Astrocyte of the spinal cord (primary cell): ENCODE measurements around the gene WIZ.

Source experiments
- DNase-seq: peaks from one replicate; pipeline ENCODE4 v3.0.0; 2011; ENCODE audit warnings: low read depth, low spot score
- H3K4me3 ChIP-seq: 2 replicates; pipeline ENCODE4 v1.5.1; 2011; ENCODE audit warnings: low read depth, mild to moderate bottlenecking, low read length, moderate library complexity
- in situ Hi-C: cut with HindIII; loops from 2 replicates; pipeline ENCODE4 v1.10.0; 2017; ENCODE audit warnings: low sequenced_read_pairs
- TF ChIP-seq, protein P1 (sequence below): IDR thresholded peaks from 2 replicates; pipeline ENCODE4 v1.5.1; 2012; ENCODE audit warnings: low read depth, mild to moderate bottlenecking, low read length, inconsistent platforms

WIZ gene

DNA sequence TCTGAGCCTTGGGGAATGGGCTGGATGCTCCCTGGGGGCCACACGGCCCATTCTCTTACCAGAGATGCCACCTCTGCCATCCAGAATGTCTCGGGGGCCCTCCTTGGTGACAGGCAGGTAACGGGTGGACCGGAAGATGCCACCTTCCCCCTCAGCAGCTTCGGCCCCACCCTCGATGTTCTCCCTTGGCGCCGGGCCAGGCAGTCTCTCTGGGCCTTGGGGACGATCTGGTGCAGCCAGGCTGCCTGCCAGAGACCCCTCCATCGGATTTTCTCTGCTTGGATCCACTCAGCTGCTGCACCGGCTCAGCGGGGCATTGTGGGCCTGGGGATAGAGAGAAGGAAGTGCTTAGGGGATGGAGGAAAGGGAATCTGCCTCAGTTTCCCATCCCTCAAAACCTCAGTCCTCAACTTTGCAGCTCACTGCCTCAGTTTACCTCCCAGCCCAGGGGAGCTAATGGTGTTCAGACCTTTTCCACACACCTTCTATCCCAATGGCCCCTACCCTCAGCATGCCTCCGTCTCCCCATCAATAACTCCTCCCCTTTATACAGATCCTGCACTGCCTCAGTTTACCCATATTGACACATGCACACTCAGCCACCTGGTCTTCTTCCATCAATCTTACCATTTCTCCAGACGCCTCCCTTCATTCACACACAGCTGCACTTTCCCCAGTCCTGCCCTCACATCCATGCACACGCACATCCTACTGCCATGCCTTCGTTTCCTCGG lies 1.5 kb downstream of the WIZ start:
- in situ Hi-C loops, result no loop called here
- H3K4me3 ChIP-seq, result no peak overlapping the region
- no peak for DNase-seq
- TF ChIP-seq, protein P1, sequence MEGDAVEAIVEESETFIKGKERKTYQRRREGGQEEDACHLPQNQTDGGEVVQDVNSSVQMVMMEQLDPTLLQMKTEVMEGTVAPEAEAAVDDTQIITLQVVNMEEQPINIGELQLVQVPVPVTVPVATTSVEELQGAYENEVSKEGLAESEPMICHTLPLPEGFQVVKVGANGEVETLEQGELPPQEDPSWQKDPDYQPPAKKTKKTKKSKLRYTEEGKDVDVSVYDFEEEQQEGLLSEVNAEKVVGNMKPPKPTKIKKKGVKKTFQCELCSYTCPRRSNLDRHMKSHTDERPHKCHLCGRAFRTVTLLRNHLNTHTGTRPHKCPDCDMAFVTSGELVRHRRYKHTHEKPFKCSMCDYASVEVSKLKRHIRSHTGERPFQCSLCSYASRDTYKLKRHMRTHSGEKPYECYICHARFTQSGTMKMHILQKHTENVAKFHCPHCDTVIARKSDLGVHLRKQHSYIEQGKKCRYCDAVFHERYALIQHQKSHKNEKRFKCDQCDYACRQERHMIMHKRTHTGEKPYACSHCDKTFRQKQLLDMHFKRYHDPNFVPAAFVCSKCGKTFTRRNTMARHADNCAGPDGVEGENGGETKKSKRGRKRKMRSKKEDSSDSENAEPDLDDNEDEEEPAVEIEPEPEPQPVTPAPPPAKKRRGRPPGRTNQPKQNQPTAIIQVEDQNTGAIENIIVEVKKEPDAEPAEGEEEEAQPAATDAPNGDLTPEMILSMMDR, result no peak

DNA sequence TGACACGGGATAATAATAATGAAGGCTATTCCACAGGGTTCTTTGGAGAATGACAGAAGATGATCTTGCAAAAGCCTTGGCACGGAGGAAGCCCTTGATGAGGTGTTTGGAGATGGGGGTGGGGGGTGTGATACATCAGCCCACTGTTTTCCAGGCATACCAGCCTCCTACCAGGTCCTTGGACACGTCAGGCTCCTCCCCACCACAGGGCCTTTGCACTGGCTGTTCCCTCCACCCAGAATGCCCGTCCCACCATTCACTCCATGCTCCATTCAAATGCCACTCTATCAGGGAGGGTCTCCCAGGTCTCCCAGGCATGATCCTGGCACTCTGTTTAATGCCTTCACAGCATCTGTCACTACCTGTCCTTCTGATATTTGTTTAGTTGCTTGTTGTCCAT lies 2.7 kb downstream of the WIZ start:
- TF ChIP-seq, protein P1, result no peak
- DNase-seq, result no peak

DNA sequence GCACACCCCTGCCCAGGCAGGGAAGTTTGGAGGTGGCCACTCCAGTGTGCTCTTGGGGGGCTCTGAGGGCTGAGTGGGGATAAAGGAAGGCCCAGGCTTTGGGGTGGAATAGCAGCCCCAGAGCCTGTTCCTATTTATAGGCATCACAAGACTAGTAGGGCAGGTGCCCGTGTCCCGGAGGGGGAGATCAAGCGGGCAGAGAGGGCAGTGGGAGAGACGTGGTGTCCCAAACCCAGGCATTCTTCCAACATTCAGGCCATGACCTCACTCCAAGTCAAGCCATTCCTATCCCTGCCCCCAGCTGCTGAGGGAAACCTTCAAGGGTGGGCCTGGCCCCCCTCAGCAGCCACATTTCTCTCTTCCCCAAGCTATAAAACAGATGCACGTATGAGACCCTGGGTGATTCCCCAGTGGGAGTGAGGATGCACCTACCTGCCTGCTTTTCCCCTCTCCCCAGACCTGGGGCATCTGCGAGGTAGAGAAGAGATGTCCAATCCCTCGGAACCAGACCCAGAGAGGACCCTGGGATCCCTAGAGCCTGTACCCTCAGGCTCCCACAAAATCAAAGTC lies 3.9 kb downstream of the WIZ start:
- DNase-seq, result no peak
- TF ChIP-seq, protein P1, result no peak
- H3K4me3 ChIP-seq, result no peak overlapping the region
- in situ Hi-C loops, result no loop called here

More for the DNA sequence above, 2.7 kb downstream of the WIZ start:
- in situ Hi-C loops, result no loop called here
- H3K4me3 ChIP-seq, result no peak overlapping the region

DNA sequence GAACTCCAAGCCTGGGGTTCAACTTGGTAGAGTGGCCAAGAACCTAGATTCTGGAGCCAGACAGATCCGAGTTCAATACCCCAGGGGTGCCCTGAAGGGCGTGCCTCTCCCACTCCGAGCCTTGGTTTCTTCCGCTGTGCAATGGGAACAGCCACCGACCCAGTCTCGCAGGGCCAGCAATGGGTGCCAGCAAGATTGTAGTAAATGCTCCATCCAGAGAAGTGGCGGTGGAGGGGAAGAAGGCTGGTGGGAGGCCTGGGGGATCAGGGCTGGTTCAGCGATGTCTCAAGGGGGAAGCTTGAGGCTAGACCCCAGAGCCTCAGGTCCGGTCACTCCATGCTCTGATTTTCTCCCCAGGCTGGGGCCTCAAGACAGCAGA lies 4.5 kb downstream of the WIZ start:
- no peak overlapping the region for H3K4me3 ChIP-seq
- DNase-seq, result no peak
- in situ Hi-C loops, result no loop called here
- TF ChIP-seq, protein P1, result no peak

DNA sequence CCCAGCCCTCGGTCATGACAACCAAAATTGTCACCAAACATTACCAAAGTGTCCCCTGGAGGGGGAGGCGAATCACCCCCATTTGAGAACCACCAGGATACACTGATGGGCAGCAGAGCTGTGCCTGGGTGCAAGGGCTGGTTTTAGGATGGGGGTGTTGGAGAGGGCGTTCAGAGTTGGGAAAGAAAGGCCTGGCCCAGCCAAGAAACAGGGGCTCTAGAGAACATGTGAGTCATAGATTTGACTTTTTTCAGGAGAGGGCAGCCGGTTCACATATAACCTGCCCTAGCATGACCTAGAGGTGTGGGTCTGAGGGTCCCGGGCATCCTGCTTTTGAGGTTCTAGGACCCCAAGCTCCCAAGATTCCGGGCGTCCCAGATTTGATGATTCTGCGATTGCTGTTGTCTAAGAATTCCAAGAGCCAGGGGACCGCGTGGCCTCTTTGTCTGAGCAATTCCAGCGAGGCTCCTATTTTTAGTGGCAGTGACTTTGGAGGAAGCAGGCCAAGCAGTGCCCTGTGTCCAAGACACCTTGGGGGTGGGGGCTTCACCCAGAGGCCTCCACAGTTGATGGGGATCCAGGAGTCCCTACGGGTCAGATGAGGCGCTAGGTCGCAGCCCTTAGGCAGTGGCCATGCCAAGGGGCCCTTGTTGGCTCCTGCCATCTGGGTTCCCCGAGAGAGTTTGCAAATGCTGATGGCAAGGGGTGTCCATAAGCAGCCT lies 5.1 kb downstream of the WIZ start:
- TF ChIP-seq, protein P1, result no peak
- in situ Hi-C loops, result no loop called here
- no peak overlapping the region for H3K4me3 ChIP-seq
- no peak for DNase-seq

DNA sequence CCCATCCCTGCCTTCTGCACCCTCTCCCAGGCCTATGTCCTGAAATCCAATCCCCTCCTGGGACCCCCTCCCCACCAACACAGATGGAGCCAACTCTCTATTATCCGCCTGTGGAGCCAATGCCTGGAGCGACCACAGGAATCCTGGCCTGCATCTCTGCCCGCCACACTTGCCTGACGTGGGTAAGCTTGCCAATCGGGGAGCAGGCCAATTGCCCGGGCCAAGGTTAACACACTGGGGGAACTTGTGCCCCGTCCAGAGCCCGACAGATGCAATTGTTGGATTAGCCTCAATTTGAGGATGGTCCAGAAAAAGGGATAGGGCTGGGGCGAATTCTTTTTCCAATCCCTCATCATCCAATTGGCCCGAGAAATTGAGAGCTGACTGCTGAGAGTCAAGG lies 5.9 kb downstream of the WIZ start:
- no peak overlapping the region for H3K4me3 ChIP-seq
- no peak for DNase-seq
- in situ Hi-C loops, result no loop called here
- TF ChIP-seq, protein P1, result no peak
